Skeletal muscle satellite cell (primary cell): ENCODE data around the gene CPEB4.

Experiments used
- H3K27me3 ChIP-seq: 2 replicates; pipeline ENCODE4 v1.7.0; 2013; ENCODE audit warnings: low read length; ENCODE audit not compliant: control insufficient read depth, insufficient read depth
- H3K36me3 ChIP-seq: 2 replicates; pipeline ENCODE4 v1.7.0; 2013; ENCODE audit warnings: mild to moderate bottlenecking, control low read depth, low read length; ENCODE audit not compliant: insufficient read depth
- H3K4me1 ChIP-seq: 2 replicates; pipeline ENCODE4 v1.7.0; 2013; ENCODE audit warnings: low read length; ENCODE audit not compliant: control insufficient read depth, insufficient read depth
- H3K4me2 ChIP-seq: 2 replicates; pipeline ENCODE4 v1.7.0; 2013; ENCODE audit warnings: mild to moderate bottlenecking, low read length
- H3K4me3 ChIP-seq: 2 replicates; pipeline ENCODE4 v1.7.0; 2013; ENCODE audit warnings: low read length
- H3K9ac ChIP-seq: 2 replicates; pipeline ENCODE4 v1.7.0; 2013; ENCODE audit warnings: mild to moderate bottlenecking, low read depth, low read length, moderate library complexity
- H3K9me3 ChIP-seq: replicated peaks from 2 replicates; pipeline ENCODE4 v1.7.0; 2013; ENCODE audit warnings: mild to moderate bottlenecking, control low read depth, low read length

Gene CPEB4

GRCh38 chr5:173890195-173890991 is 2.2 kb downstream of the CPEB4 start:
- Histone ChIP-seq H3K4me1 (peaks cover 24% of the 10 kb centered on the region), H3K4me3 (peak overlapping the region; percentile 75), H3K27me3 (no peaks in the 10 kb centered on the region), H3K36me3 (no peaks in the 10 kb centered on the region), H3K9me3 (no peaks in the 10 kb centered on the region), H3K9ac (peak overlapping the region; percentile 87), H3K4me2 (peak overlapping the region; percentile 92)

- peak overlapping the region; percentile 75 for H3K4me3 ChIP-seq
- H3K9me3 ChIP-seq = no peaks in the 10 kb centered on the region
- peaks cover 24% of the 10 kb centered on the region for H3K4me1 ChIP-seq
- H3K4me2 ChIP-seq = peak overlapping the region; percentile 92
- peak overlapping the region; percentile 87 for H3K9ac ChIP-seq
- H3K36me3 ChIP-seq = no peaks in the 10 kb centered on the region
- H3K27me3 ChIP-seq = no peaks in the 10 kb centered on the region
These were observed 3.4 kb downstream of the CPEB4 start for GRCh38 chr5:173891308-173892116.

GRCh38 chr5:173893192-173893561 is 5.0 kb downstream of the CPEB4 start:
- H3K9ac ChIP-seq = peak overlapping the region; percentile 87
- H3K4me1 ChIP-seq = peaks cover 20% of the 10 kb centered on the region
- peak overlapping the region; percentile 92 for H3K4me2 ChIP-seq
- H3K4me3 ChIP-seq = peak overlapping the region; percentile 75
- no peaks in the 10 kb centered on the region for H3K9me3 ChIP-seq
- no peaks in the 10 kb centered on the region for H3K36me3 ChIP-seq
- no peaks in the 10 kb centered on the region for H3K27me3 ChIP-seq

- Histone ChIP-seq H3K27me3 (no peaks in the 10 kb centered on the region), H3K4me1 (peaks cover 9% of the 10 kb centered on the region), H3K9ac (no peak overlapping the region), H3K9me3 (no peaks in the 10 kb centered on the region), H3K4me2 (no peak overlapping the region), H3K4me3 (no peak overlapping the region), H3K36me3 (no peaks in the 10 kb centered on the region)
These were observed 7.4 kb downstream of the CPEB4 start for GRCh38 chr5:173895401-173896165.

GRCh38 chr5:173896631-173897030 is 8.5 kb downstream of the CPEB4 start:
- Histone ChIP-seq H3K4me3 (no peak overlapping the region), H3K4me1 (peaks cover 5% of the 10 kb centered on the region), H3K36me3 (peaks cover 5% of the 10 kb centered on the region), H3K9me3 (no peaks in the 10 kb centered on the region), H3K4me2 (no peak overlapping the region), H3K27me3 (no peaks in the 10 kb centered on the region), H3K9ac (no peak overlapping the region)

GRCh38 chr5:173901705-173902104 is 13.6 kb downstream of the CPEB4 start:
- H3K9me3 ChIP-seq = no peaks in the 10 kb centered on the region
- H3K36me3 ChIP-seq = peaks cover 7% of the 10 kb centered on the region
- no peak overlapping the region for H3K4me3 ChIP-seq
- H3K9ac ChIP-seq = no peak overlapping the region
- H3K27me3 ChIP-seq = no peaks in the 10 kb centered on the region
- H3K4me1 ChIP-seq = no peaks in the 10 kb centered on the region
- H3K4me2 ChIP-seq = no peak overlapping the region

- Histone ChIP-seq H3K27me3 (no peaks in the 10 kb centered on the region), H3K9ac (no peak overlapping the region), H3K4me1 (peaks cover under 1% of the 10 kb centered on the region), H3K36me3 (peaks cover 7% of the 10 kb centered on the region), H3K9me3 (no peaks in the 10 kb centered on the region), H3K4me3 (no peak overlapping the region), H3K4me2 (no peak overlapping the region)
These were observed 14.2 kb downstream of the CPEB4 start for GRCh38 chr5:173902334-173902733.

GRCh38 chr5:173902743-173903142 is 14.6 kb downstream of the CPEB4 start:
- H3K27me3 ChIP-seq = no peaks in the 10 kb centered on the region
- no peak overlapping the region for H3K9ac ChIP-seq
- no peak overlapping the region for H3K4me3 ChIP-seq
- H3K36me3 ChIP-seq = peaks cover 7% of the 10 kb centered on the region
- peaks cover 5% of the 10 kb centered on the region for H3K4me1 ChIP-seq
- no peaks in the 10 kb centered on the region for H3K9me3 ChIP-seq
- H3K4me2 ChIP-seq = no peak overlapping the region

- Histone ChIP-seq H3K4me1 (peaks cover 6% of the 10 kb centered on the region), H3K36me3 (peaks cover 7% of the 10 kb centered on the region), H3K27me3 (no peaks in the 10 kb centered on the region), H3K9me3 (no peaks in the 10 kb centered on the region), H3K9ac (no peak overlapping the region), H3K4me2 (no peak overlapping the region), H3K4me3 (no peak overlapping the region)
These were observed 15.4 kb downstream of the CPEB4 start for GRCh38 chr5:173903396-173904140.

- no peak overlapping the region for H3K9ac ChIP-seq
- H3K36me3 ChIP-seq = peaks cover 7% of the 10 kb centered on the region
- no peak overlapping the region for H3K4me3 ChIP-seq
- H3K4me1 ChIP-seq = peaks cover 6% of the 10 kb centered on the region
- H3K9me3 ChIP-seq = no peaks in the 10 kb centered on the region
- no peaks in the 10 kb centered on the region for H3K27me3 ChIP-seq
- no peak overlapping the region for H3K4me2 ChIP-seq
These were observed 16.0 kb downstream of the CPEB4 start for GRCh38 chr5:173904151-173904550.

- Histone ChIP-seq H3K9me3 (no peaks in the 10 kb centered on the region), H3K36me3 (peaks cover 7% of the 10 kb centered on the region), H3K4me3 (no peak overlapping the region), H3K9ac (no peak overlapping the region), H3K27me3 (no peaks in the 10 kb centered on the region), H3K4me1 (peaks cover 6% of the 10 kb centered on the region), H3K4me2 (no peak overlapping the region)
These were observed 19.1 kb downstream of the CPEB4 start for GRCh38 chr5:173907284-173907683.
